Vagina (tissue), 2 donors: ENCODE measurements around the gene LRFN4.

Experiments used
- POLR2A ChIP-seq, 2 donors: fragments of 450-650 bp; IDR thresholded peaks; one replicate each; pipeline ENCODE4 v1.6.1; 2017; ENCODE audit warnings: antibody characterized with exemption in 2 of 2, mild to moderate bottlenecking in 2 of 2, moderate library complexity in 2 of 2
- TF ChIP-seq, protein P1 (sequence below), 3 experiments: fragments of 450-650 bp in 2 of 3; fragments of 200-600 bp in 1 of 3; sonication (generic) in 1 of 3; IDR thresholded peaks; one replicate each; pipeline ENCODE4 v1.5.1; 2017 to 2019; ENCODE audit warnings: antibody characterized with exemption in 3 of 3, mild to moderate bottlenecking in 2 of 3, moderate library complexity in 2 of 3

DNA sequence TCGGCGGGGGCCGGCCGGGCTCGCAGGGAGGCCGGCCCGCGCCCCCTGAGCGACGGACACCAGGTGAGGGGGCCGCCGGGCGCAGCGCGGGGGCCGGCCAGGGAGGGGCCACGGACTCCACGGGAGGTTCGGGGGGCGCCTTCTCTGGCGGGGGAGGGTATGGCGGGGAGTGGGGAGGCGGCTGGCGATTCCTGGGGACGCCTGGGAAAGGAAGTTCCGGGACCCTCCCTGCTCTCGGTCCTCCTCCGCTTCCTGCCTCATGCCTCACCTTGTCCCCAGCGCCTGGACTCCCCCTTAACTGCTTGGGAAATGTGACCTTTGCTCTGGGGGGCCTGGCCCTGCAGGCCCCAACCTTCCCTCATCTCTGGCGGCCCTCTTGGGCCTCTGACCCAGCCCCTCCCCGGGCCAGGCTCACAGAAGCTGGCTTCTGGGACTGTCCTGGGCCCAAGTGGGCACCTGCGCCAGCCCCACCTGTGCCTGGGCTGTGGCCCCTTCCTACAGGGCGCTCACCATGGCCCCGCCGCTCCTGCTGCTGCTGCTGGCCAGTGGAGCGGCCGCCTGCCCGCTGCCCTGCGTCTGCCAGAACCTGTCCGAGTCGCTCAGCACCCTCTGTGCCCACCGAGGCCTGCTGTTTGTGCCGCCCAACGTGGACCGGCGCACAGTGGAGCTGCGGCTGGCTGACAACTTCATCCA is 516 bp downstream of the LRFN4 start:
- TF ChIP-seq, protein P1, sequence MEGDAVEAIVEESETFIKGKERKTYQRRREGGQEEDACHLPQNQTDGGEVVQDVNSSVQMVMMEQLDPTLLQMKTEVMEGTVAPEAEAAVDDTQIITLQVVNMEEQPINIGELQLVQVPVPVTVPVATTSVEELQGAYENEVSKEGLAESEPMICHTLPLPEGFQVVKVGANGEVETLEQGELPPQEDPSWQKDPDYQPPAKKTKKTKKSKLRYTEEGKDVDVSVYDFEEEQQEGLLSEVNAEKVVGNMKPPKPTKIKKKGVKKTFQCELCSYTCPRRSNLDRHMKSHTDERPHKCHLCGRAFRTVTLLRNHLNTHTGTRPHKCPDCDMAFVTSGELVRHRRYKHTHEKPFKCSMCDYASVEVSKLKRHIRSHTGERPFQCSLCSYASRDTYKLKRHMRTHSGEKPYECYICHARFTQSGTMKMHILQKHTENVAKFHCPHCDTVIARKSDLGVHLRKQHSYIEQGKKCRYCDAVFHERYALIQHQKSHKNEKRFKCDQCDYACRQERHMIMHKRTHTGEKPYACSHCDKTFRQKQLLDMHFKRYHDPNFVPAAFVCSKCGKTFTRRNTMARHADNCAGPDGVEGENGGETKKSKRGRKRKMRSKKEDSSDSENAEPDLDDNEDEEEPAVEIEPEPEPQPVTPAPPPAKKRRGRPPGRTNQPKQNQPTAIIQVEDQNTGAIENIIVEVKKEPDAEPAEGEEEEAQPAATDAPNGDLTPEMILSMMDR (IDR thresholded peaks at IDR 0.05) = no peak
- TF ChIP-seq POLR2A (IDR thresholded peaks at IDR 0.05) = no peak
